ENCODE results near the gene RNF181. TPM values are rescaled to one million over a fixed set of nuclear protein-coding genes. Genes with fewer than 3 reads are reported as not detected.
A peak's percentile ranks its signal among the peaks of the same experiment; 100 is the strongest.

RNF181 gene
- total RNA-seq, 1 experiment from 2014 or later, result 125 TPM

DNA sequence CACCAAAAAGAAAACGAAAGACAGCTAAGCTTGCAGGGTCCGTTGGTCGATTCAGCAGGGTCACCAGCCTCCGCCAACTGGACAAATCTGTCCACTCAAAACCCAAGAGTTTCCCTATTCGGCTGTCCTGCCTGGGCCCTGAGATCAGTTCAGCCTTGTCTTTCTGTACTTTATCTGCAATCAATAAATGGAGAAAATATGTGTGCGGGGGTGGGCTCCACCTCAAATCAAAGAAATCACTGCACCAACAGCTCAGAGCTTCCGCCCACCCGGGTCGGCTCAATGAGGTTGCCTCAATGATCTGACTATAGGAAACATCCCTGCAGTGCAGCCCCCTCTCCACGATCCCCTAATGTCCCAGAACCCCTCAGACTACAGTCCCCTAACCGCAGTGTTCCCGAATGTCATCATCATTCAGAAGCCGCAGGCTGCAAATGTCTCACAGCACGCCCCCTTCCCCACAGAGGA, 34.7 kb upstream of the RNF181 start:
- ChIA-PET CTCF (interaction anchor here (0.8 to 4.9 kb wide), 6 partner anchors 10 to 140 kb away, joined by 3 to 30 read pairs (median 4); partner anchors contain the start of gene USP39), POLR2A (interaction anchor here (0.5 to 4.6 kb wide), 24 partner anchors 8 to 462 kb away, joined by 3 to 36 read pairs (median 6); partner anchors contain the start of genes ELMOD3, MAT2A, RETSAT and RNF181)
- Mint-ChIP-seq H3K4me3 (ENCODE audit: unreplicated experiment) (peak overlapping the region; percentile 97), H3K27me3 (ENCODE audit: insufficient read depth, unreplicated experiment) (no peaks in the 10 kb centered on the region), H3K36me3 (ENCODE audit: insufficient read depth, unreplicated experiment) (peaks cover 4% of the 10 kb centered on the region), H3K4me1 (ENCODE audit: insufficient read depth, unreplicated experiment) (peaks cover 6% of the 10 kb centered on the region), H3K9me3 (ENCODE audit: unreplicated experiment) (no peaks in the 10 kb centered on the region), H3K27ac (ENCODE audit: low read depth, unreplicated experiment) (peak overlapping the region; percentile 93)
- no peak for DNase-seq (ENCODE audit: unreplicated experiment)
- intact Hi-C loops (cut with micrococcal nuclease), result loop anchor here (5.0 kb wide), 1 partner anchor 41 kb away; the partner anchor contains the start of gene TMEM150A
- no peak for TF ChIP-seq CTCF (IDR thresholded peaks at IDR 0.05; ENCODE audit: unreplicated experiment)
- BruUV-seq (replicated peaks), result TSS peak; percentile 46

DNA sequence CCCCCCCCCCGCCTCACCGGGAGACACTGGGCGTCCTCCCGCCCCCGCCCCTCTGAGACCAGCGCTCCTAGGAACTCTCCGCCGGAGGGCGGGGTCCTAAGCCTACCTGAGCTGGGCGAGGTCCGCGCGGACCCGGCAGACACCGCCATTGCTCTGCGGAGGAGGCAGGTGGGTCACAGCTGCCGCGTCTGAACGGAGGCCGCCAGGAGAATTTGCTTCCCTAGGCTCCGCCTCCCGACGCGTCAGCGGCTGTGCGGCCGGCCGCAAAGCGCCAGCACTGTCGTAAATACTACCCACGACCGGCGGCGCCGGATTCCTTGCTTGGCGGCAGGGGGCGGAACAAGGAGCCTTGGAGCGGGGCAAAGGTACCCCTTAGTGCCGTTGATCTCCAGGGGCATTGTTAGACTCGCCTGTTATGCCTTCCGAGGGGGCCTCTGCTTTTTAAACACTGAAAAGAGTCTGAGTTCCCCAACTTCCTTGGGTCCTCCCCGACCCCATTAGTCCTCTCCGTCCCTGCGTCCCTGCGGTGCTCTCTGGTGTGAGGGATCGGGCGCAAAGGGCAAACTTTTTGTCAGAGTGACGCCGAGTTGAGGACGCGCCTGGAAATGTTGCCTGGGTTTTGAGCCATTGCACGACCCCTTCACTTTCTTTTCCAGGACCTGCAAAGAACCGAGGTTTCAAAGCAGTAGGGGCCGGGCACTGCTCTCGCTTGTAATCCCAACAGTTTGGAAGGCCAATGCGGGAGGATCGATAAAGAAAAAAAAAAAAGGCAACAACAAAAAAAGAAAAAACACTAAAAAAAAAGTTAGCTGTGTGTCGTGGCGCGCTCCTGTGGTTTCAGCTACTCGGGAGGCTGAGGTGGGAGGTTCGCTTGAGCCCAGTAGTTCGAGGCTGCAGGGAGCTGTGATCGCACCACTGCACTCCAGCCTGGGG, 34.0 kb upstream of the RNF181 start, which contains the start of gene GGCX:
GGCX (minus strand) TSS at position 214 of the 933 bp plus-strand sequence; CDS start at position 149, 65 bp downstream.
- Mint-ChIP-seq H3K27ac (ENCODE audit: low read depth, unreplicated experiment) (peak within 1 kb of the TSS; percentile 93), H3K4me1 (ENCODE audit: insufficient read depth, unreplicated experiment) (peaks cover 6% of the 10 kb centered on the region), H3K4me3 (ENCODE audit: unreplicated experiment) (peak within 1 kb of the TSS; percentile 97), H3K27me3 (ENCODE audit: insufficient read depth, unreplicated experiment) (no peaks in the 10 kb centered on the region), H3K9me3 (ENCODE audit: unreplicated experiment) (no peaks in the 10 kb centered on the region), H3K36me3 (ENCODE audit: insufficient read depth, unreplicated experiment) (no peaks in the 10 kb centered on the region)
- ChIA-PET CTCF (interaction anchor here (0.5 to 4.9 kb wide), 7 partner anchors 10 to 1173 kb away, joined by 3 to 30 read pairs (median 5); no protein-coding TSS in a partner anchor), POLR2A (interaction anchor here (0.5 to 4.6 kb wide), 21 partner anchors 8 to 461 kb away, joined by 3 to 36 read pairs (median 5); partner anchors contain the start of genes ELMOD3, MAT2A, RETSAT and RNF181)
- TSS peak; percentile 76 for BruUV-seq (replicated peaks)
- intact Hi-C loops (cut with micrococcal nuclease), result loop anchor here (5.0 kb wide), 1 partner anchor 41 kb away; the partner anchor contains the start of gene TMEM150A
- TF ChIP-seq CTCF (IDR thresholded peaks at IDR 0.05; ENCODE audit: unreplicated experiment), result no peak
- DNase-seq (ENCODE audit: unreplicated experiment), result peak; percentile 93

DNA sequence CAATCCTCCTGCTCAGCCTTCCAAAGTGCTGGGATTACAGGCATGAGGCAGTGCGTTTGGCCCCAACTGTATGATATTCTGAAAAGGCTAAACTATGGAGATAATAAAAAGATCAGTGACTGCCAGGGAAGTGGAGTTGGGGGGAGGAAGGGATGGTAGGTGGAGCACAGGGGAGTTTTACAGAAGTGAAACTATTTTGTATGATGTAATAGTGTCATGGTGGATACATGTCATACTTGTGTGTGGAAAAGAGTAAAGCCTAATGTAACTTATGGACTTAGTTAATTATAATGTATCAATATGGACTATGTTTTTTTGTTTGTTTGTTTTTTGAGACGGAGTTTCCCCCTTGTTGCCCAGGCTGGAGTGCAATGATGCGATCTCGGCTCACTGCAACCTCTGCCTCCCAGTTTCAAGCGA, 31.4 kb upstream of the RNF181 start:
- ChIA-PET POLR2A (interaction anchor here (0.7 kb wide), 3 partner anchors 12 to 52 kb away, joined by 3 to 4 read pairs (median 3); no protein-coding TSS in a partner anchor), CTCF (no interaction called here)
- BruUV-seq (replicated peaks), result no TSS peak
- Mint-ChIP-seq H3K4me1 (ENCODE audit: insufficient read depth, unreplicated experiment) (peaks cover 6% of the 10 kb centered on the region), H3K27ac (ENCODE audit: low read depth, unreplicated experiment) (no peak overlapping the region), H3K27me3 (ENCODE audit: insufficient read depth, unreplicated experiment) (no peaks in the 10 kb centered on the region), H3K36me3 (ENCODE audit: insufficient read depth, unreplicated experiment) (no peaks in the 10 kb centered on the region), H3K4me3 (ENCODE audit: unreplicated experiment) (no peak overlapping the region), H3K9me3 (ENCODE audit: unreplicated experiment) (no peaks in the 10 kb centered on the region)
- no peak for TF ChIP-seq CTCF (IDR thresholded peaks at IDR 0.05; ENCODE audit: unreplicated experiment)
- DNase-seq (ENCODE audit: unreplicated experiment), result no peak
- intact Hi-C loops (cut with micrococcal nuclease), result loop anchor here (5.0 kb wide), 1 partner anchor 38 kb away; the partner anchor contains the start of gene TMEM150A

All from MCF 10A (cell line).